ENCODE results near the gene PDE1A.

The PDE1A gene

GRCh38 chr2:182128821-182129707 is 297.8 kb downstream of the PDE1A start:
- DNase-seq (ENCODE audit: low spot score): no peak

GRCh38 chr2:182117196-182117595 is 309.6 kb downstream of the PDE1A start:
- no peak for DNase-seq (ENCODE audit: low spot score)

DNA sequence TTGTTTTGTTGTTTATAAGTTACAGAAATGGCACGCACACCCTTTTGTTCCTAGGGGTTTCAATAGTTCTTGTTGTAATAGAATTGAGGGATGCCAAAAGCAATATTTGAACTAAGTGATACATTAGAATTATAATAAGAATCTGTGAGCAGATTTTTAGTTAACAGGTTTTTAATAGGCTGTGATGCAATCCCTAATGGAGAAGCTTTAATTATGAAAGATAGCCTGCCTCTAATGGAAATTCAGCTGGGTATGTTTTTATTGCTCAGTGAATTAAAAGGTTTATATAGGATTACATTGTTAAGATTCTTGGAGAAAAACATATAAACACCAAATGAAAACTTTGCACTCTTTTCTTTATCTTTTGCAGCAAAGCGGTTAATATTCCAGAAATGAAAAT is 310.1 kb downstream of the PDE1A start:
- no peak for DNase-seq (ENCODE audit: low spot score)

GRCh38 chr2:182115258-182115657 is 311.6 kb downstream of the PDE1A start:
- no peak for DNase-seq (ENCODE audit: low spot score)

- DNase-seq (ENCODE audit: low spot score): no peak
These were observed 313.5 kb downstream of the PDE1A start for GRCh38 chr2:182113334-182113733.

DNA sequence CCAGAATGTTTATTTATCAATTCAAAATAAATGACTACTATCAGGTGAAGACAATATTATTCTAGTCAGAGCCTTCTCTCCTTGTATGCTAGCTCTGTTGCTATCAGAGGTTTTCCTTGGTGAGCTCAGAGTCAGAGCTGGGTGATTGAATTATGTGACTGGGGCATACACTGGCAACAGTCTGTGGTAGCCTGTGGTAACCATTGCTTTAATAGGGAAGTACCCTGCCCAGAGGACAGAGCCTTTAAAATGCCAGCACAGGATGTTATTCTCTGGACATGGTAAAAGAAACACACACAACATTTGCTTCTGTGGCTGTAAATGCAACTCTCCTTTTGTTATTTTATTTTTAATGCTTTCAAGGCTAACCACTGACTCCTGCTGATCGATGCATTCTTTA is 316.5 kb downstream of the PDE1A start:
- DNase-seq (ENCODE audit: low spot score): no peak

- no peak for DNase-seq (ENCODE audit: low spot score)
These were observed 323.3 kb downstream of the PDE1A start for GRCh38 chr2:182103526-182103925.

- no peak for DNase-seq (ENCODE audit: low spot score)
These were observed 325.6 kb downstream of the PDE1A start for GRCh38 chr2:182101263-182101662.

GRCh38 chr2:182098648-182099047 is 328.2 kb downstream of the PDE1A start:
- DNase-seq (ENCODE audit: low spot score): no peak

DNA sequence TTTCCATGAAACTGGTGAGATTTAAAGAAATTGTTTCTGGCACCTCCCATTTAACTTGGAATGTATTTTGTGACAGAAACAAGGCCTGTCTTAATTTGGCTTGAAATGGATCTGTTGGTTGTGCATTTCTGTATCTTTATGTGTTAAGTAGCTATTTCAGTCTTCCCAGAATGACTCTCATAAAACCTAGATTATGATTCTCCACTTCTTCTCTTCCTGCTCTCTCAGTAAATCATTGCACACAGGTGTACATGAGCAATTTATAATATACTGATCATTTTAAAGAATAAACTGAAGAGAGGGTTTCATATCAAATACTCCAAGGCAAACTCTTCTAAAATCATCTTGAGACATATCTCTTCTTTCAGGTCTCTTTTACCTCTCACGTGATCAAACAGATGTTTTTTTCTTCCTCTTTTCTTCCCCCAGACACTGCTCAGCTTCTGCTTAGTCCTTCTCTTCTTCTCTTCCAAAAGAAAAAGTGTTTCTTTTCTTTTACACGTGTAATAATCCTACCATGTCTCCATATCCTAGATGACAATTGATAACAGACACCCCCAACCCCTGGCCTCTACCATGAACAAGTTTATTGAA is 329.2 kb downstream of the PDE1A start:
- no peak for DNase-seq (ENCODE audit: low spot score)

- no peak for DNase-seq (ENCODE audit: low spot score)
These were observed 336.4 kb downstream of the PDE1A start for GRCh38 chr2:182090486-182090885.
